ENCODE results near the gene CRISPLD2. TPM values are rescaled to one million over a fixed set of nuclear protein-coding genes. Genes with fewer than 3 reads are reported as not detected.
"Not testable (repeated sequence)": the region's sequence is repeated elsewhere in the genome, so short reads cannot be mapped to it uniquely, and the experiment has no call there.

Gene CRISPLD2
- total RNA-seq, 1 donor from 2014 or later = 0.12 TPM

DNA sequence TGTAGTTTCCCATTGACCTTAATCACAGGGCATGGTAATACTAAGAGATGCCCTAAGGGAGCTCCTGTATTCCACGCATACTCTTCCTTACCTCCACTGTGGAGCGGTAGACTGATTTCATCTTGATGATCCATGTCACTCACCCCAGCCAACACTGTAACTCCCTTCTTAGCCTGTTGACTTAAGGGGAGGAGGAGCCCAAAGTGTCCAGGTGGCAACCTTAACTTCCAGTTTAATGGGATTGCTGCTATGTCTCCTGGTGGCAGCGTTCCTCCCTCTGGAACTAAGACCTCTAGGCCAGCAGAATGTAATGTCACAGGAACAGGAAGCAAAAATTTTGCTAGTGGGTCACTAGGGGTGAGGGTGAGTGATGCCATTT is 36.4 kb downstream of the CRISPLD2 start:
- intact Hi-C loops (cut with micrococcal nuclease) = not testable (repeated sequence)

DNA sequence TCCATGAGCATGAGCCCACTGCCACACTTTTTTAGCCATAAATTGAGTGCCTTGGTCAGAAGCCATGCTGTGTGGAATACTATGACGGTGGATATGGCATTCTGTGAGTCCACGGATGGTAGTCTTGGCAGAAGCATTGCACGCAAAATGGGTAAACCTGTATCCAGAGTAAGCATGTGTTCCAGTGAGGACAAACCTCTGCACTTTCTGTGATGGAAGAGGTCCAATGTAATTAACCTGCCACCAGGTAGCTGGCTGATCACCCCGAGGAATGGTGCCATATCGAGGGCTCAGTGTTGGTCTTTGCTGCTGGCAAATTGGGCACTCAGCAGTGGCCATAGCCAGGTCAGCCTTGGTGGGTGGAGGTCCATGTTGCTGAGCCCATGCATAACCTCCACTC is 37.0 kb downstream of the CRISPLD2 start:
- intact Hi-C loops (cut with micrococcal nuclease) = not testable (repeated sequence)

DNA sequence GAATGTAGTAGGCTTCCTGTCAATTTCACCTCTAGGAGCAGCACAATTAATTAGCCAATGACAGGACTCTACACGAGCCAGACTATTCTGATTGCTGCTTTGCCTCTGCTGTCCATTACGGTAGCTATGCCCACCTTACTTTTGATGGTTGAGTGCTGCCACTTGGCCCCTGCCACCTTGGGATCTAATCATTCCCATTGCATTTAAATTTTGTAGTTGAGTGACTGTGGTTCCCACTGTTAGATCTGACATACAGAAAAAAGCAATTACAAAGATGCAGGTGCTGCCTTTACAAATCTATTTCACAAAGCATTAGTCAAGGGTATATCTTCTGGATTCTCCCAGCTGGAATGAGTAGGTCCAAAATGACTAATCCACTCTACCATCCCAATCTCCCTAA is 39.9 kb downstream of the CRISPLD2 start:
- intact Hi-C loops (cut with micrococcal nuclease) = no loop called here

DNA sequence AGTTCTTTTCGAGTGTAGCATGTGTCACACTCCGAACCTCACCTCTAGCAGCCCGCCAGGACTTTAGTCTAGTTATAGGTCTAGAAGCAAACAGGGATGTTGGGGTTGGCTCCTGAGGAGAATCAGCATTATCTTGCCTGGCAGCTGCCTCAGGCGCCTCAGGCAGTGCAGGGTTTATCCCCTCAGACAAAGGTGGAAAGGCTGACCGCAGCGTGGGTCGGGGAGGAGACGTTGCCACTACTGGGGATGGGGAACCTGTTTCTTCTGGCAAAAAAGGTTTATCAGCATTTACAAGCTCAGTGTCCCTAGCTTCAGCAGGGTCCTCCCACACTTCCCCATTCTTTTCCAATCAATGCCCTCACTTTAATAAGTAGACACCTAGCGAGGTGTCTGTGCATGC is 40.6 kb downstream of the CRISPLD2 start:
- intact Hi-C loops (cut with micrococcal nuclease) = no loop called here

DNA sequence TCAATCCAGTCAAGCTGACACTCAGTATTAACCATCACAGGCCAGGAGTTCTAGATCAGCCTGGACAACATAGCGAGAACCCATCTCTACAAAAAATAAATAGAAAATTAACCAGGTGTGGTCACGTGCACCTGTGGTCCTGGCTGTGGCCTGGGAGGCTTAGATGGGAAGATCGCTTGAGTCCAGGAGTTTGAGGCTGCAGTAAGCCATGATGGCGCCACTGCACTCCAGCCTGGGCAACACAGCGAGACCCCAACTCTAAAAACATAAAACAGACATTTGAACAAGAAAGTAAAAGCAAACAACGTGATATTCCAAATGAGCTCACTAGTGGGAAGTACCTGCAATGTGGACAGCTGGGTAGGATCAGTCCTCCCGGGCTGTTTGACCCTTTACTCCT is 41.9 kb downstream of the CRISPLD2 start:
- intact Hi-C loops (cut with micrococcal nuclease) = no loop called here

DNA sequence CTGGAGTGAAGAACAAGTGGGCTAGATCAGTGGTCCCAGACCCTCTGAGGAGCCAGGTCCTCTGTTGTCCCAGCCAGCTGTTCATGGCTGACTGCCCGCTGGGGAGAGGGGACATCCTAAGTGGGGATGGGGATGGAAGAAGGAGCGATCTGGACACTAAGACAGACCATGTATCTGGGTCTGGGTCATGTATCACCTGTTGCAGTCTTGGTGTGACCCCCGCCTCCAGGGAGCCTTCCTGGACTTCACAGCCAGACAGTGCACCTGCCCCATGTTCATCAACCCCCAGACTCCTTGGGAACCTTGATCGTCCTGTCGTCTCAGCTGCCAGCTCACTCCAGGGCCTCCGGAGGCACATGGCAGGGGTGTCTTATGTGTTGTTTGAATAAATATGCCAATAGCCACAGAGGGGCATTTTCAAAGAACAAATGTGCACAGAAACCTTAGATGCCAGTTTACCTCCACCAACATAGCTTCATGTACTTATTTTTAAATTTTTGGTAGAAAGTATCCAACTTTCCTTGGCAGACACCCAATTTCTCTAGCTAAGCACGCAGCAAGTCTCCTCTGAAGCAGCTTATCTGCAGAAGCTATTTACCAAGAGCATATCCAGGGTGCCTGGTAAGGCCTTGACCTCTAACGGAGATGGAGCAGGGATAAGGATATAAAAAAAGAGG is 43.2 kb downstream of the CRISPLD2 start:
- intact Hi-C loops (cut with micrococcal nuclease) = no loop called here

DNA sequence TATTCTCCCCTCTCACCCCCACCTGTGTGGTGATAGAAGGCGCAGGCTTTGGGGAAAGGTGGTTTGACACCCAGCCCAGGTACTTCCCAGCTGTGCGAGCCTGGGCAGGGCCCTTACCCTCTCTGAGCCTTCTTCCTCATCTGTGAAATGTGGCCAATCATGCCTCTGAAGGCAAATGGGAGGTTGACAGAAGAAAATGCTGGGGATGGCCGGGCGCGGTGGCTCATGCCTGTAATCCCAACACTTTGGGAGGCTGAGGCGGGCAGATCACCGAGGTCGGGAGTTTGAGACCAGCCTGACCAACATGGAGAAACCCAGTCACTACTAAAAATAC is 43.7 kb downstream of the CRISPLD2 start:
- intact Hi-C loops (cut with micrococcal nuclease) = no loop called here

DNA sequence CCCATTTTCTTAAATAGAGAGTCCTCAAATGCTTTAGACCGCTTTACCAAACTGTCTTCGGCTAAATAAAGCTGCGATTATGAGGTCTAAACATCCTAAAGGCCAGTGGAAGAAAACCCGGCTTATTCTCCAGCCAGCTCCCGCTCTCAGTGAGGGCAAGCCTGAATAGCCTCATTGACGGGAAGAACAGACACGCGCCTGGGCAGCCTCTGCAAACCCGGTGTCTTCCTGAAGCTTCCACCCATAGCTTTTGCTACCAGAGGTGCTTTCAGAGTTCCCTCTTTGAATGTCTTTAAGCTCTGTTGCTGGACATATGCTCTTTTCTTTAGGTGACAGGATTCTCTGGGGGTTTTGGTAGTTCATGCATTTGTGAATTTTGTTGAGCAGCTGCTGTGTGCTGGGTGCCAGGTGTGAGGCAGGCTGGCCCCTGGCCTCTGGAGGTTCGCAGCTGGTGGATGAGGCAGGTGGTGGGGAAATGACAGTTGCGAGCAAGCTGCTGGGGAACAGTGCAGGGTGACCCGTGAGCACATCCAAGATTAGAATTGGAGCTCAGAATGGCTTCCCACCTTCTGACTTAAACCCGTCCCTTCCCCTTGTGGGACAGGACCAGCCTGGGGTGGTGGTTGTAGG is 44.7 kb downstream of the CRISPLD2 start:
- intact Hi-C loops (cut with micrococcal nuclease) = no loop called here

DNA sequence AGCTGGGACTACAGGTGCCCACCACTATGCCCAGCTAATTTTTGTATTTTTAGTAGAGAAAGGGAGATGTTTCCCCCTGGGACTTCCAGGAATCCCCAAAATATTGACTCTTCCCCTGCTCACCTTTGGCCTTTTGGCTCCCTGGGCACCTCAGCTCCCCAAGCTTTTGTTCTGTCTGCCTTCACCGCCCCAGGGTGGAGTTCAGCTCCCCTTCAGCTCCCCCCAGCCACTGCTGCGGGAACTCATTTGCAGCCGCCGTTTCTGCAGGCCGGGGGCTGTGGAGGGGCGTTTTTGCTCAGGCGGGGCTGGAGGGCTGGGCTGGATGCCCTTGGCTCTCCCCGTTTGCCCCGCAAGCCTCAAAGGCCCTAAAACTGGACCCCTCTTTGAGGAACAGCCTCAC is 47.9 kb downstream of the CRISPLD2 start:
- intact Hi-C loops (cut with micrococcal nuclease) = no loop called here

DNA sequence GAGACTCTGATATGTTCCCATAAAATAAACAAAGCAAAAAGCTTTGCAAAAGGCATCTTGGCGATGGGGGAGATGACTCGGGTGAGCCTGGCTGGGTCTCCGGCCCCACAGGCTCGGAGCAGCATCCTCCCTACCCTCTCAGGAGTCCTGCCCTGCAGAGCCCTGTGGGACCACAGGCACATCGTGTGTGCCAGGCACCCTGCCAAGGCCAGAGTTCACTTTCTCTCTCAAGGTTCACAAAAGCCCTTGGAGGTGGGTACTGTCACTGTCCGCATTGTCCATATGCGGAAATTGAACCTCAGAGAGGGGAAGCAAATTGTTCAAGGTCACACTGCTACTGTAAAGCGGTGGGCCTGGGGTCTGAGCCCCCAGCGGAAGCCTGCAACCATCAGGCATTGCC is 48.5 kb downstream of the CRISPLD2 start:
- intact Hi-C loops (cut with micrococcal nuclease) = no loop called here

DNA sequence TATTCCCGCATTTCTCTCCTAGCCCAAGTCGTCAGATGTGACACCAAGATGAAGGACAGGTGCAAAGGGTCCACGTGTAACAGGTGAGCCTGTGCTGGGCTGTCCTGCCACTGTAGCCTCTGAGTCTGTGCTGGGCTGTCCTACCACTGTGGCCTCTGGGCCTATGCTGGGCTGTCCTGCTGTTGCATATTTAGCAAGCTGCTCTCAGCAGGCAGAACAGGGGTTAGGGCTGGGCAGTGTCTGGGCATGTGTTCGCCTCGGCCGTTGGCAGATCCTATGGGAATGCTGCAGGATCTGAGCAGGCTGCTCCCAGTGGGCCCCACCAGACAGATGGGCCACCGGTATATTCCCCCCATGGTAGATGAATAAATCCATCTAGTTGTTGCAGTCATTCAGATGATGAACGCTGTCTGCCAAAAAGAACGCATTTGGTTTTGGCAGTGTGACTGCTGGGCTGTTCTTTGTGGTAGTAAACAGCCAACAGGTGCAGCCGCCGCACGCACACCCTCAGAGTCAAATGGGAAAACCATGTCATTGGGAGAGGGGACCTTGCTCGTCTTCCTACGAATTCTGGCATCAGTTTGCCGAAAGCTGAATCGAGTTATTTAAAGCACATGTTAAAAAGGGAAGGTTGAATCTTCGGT is 49.2 kb downstream of the CRISPLD2 start:
- intact Hi-C loops (cut with micrococcal nuclease) = no loop called here

DNA sequence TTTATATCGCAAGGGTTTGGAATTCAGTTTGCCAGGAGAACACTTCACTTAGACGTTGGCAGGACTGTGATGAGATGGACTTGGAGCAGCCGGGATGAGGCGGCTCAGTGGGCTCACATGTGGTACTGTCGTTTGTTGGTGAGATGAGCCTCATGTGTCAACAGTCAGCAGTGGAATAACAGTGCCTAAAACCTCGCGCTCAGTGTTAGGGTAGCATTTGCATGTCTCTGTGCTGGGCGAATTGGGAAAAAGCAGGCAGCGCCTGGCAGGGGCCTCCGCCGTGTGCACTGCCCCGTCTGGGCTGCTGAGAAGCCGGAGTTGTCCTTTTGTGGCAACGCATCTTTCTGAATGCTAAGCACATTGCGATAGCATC is 49.7 kb downstream of the CRISPLD2 start:
- intact Hi-C loops (cut with micrococcal nuclease) = no loop called here

DNA sequence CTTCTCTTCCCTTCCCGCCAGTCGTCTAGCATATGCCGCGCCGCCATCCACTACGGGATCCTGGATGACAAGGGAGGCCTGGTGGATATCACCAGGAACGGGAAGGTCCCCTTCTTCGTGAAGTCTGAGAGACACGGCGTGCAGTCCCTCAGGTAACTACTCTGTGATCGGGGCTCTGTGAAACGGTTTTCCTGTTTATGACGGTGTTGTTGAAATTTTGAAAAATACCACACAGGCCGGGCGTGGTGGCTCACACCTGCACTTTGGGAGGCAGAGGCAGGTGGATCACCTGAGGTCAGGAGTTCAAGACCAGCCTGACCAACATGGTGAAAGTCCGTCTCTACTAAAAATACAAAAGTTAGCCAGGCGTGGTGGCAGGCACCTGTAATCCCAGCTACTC is 53.2 kb downstream of the CRISPLD2 start:
- intact Hi-C loops (cut with micrococcal nuclease) = loop anchor here (5.0 kb wide), 1 partner anchor 964 kb away; no protein-coding TSS in a partner anchor

DNA sequence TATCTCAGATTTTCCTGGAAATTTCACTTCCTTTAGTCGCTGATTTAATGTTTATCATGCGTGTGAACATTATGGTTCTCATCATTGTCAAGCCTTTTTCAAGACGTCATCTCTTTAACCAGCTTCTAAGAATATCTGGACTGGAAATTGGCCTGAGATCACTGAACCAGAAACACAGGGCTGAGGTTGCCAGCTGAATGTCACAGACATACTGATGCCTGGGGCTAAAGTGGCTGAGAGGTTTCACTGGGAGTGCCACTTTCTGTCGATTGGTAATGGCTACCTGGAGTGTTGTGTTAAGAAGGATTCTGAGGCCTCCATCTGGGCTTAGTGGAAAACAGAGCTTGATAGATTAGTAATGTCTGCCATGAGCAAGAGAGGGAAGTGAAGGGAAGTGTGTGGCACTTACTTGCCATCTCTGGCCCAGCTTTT is 54.2 kb downstream of the CRISPLD2 start:
- intact Hi-C loops (cut with micrococcal nuclease) = loop anchor here (5.0 kb wide), 1 partner anchor 963 kb away; no protein-coding TSS in a partner anchor

DNA sequence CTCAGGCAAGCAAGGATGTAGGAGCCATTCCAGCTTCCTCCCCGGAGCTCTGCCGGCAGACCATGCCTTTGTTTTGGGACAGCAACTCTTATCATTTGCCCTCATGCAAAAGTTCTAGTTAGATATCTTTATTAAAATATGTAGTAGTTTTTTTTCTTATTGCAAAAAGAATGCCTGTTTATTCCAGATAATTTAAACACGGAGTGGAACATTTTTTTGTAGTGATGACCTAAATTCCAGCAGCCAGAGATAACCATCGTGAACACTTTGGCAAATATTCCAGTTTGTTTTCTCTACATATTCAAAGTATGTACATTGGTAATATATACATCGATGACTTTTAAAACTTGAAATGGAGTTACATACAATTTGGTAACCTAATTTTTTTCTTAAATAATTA is 54.8 kb downstream of the CRISPLD2 start:
- intact Hi-C loops (cut with micrococcal nuclease) = loop anchor here (5.0 kb wide), 1 partner anchor 963 kb away; no protein-coding TSS in a partner anchor

DNA sequence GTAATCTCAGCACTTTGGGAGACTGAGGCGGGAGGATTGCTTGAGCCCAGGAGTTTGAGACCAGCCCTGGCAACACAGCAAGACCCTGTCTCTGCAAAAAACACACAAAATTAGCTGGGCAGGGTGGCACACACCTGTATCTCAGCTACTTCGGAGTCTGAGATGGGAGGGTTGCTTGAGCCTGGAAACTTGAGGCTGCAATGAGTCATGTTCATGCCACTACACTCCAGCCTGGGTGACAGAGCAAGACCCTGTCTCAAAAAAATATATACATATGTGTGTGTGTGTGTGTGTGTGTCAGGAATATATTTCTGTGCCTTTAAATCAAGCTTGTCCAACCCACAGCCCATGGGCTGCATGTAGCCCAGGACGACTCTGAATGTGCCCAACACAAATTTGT is 55.2 kb downstream of the CRISPLD2 start:
- intact Hi-C loops (cut with micrococcal nuclease) = loop anchor here (5.0 kb wide), 1 partner anchor 962 kb away; no protein-coding TSS in a partner anchor

DNA sequence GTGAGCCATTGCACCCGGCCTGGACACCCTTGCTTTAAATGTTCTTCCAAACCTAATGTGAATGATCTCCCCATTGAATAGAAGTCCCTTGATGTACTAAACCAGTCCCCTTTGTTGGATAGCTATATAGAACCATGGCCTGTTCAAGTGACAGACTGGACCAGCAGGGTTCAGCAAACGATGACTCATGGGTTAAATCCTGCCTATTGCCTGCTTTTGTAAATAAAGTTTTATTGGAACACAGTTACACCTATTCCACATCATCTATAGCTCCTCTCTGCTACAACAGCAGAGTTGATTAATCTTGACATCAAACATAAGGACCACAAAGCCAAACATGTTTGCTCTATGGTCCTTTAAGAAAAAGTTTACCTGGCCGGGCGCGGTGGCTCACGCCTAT is 56.1 kb downstream of the CRISPLD2 start:
- intact Hi-C loops (cut with micrococcal nuclease) = no loop called here

DNA sequence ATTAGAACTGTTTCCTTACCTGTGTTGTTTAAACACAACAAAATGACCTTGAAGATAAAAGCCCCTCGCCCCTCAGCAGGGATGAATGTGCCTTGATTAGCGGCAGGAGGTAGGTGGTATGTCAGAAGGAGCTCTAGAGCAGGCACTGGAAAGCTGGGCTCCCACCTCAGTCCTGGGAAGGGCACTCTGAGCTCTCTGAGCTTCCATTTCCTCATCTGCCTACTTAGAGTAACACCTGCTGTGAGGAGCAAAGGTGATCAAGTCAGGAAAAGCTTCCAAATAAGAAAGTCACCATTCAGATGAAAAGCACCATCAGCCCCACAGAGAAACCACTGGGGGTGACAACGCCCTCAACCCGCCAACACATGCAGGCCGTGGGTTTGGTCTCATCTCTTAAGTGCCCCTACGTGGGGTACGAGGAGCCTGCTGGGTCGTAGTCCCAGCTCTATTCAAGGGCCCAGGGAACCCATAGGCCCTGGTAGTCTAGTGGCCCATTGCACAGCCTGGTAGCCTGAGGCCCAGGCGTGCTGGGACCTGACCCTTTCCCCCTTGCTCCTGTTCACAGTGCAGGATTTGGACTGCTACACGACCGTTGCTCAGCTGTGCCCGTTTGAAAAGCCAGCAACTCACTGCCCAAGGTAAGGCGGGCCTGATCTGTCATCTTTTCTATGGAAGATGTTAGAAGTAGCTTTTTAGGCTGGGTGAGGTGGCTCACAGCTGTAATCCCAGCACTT is 57.3 kb downstream of the CRISPLD2 start:
- intact Hi-C loops (cut with micrococcal nuclease) = no loop called here

DNA sequence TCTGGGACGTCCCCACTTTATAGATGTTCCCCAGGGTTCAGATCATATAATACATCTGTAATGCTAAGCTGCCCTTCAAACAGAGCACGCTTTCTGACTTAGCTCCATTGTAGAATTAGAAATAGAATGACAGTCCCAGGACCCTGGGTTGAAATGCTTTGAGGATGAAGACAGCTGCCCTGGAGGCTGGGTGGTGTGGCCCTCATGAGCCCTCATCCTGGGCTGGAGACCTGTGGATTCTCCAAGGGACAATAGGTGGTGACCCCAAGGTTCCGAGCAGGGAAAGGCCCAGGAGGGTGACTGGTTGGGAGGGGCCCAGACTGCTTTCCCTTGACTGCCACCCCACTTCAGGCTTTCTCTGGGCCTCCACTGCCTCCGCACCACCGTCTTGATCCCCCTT is 59.0 kb downstream of the CRISPLD2 start:
- intact Hi-C loops (cut with micrococcal nuclease) = no loop called here

DNA sequence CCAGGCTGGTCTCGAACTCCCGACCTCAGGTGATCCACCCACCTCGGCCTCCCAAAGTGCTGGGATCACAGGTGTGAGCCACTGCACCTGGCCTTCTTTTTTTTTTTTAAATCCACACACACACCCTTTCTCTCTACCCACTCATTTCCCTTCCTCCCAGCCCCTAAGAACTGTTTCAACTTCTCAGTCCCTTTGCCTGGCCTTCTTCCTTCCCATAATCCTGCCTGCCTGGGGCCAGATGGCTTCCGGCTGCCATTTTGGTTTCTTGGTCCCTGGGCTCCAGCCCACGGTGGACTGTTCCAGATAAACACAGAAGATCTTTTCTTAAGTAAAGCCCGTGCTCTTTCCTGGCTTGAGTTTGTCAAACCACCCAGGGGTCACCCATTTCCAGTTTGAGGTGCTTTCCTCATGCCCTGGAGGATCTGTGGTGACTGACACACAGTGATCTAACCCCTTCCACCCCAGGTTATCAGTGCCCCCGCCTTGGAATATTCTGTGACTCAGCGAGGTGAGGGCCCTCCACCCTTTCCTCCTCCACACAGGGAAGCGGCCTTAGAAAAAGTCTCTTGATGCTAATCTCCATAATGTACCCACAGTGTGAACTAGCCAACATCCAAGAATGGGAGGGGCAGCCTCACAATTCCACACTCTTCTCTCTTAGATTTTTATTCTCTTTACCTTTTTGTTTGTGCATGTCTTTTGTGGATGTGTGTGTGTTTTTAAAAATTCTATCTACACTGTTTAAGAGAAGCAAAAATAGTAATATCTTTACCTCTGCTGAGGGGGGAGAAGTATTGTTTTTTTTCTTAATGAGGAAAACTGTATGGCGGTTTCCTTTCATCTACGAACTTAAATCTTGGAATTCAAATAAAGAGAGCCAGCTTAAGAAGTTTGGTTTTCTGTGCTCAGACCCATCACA is 60.0 kb downstream of the CRISPLD2 start:
- intact Hi-C loops (cut with micrococcal nuclease) = no loop called here
